Naive thymus-derived CD4-positive, alpha-beta T cell (primary cell): ENCODE measurements around the gene UTP4. TPM values are rescaled to one million over a fixed set of nuclear protein-coding genes. Genes with fewer than 3 reads are reported as not detected.
"Not testable (repeated sequence)": the region's sequence is repeated elsewhere in the genome, so short reads cannot be mapped to it uniquely, and the experiment has no call there.

Experiments
- ATAC-seq: fragments of 150-1000 bp; cut with Tn5 transposase; 2 replicates; pipeline ENCODE4 v1.10.0; 2021; ENCODE audit warnings: mild to moderate bottlenecking, moderate library complexity
- CTCF ChIA-PET: fragments of 350-600 bp; sonication (Branson Sonifier 250); formaldehyde crosslinking; loops from one replicate; lab custom pipeline; 2021; ENCODE audit warnings: antibody characterized with exemption; lab: Charles Lee
- POLR2A ChIA-PET: fragments of 350-600 bp; sonication (Branson Sonifier 250); formaldehyde crosslinking; loops from one replicate; lab custom pipeline; 2021; ENCODE audit warnings: antibody characterized with exemption, inconsistent platforms; lab: Charles Lee
- DNase-seq, 9 donors: peaks; one replicate each; pipeline versions ENCODE4 v3.0.0 to v3.0.0-alpha.2; 2020 to 2022; ENCODE audit warnings: mixed read lengths in 1 of 9
- H3K27ac ChIP-seq: one replicate; pipeline ENCODE4 v1.7.0; 2013; ENCODE audit warnings: mild to moderate bottlenecking, low read depth, low read length, moderate library complexity
- H3K27me3 ChIP-seq, 2 donors: one replicate each; pipeline ENCODE4 v1.7.0; 2013; ENCODE audit warnings: low read length in 2 of 2, mild to moderate bottlenecking in 2 of 2, moderate library complexity in 2 of 2; ENCODE audit not compliant: control insufficient read depth in 2 of 2, insufficient read depth in 2 of 2
- H3K36me3 ChIP-seq, 3 experiments: 1 replicate in 2 of 3; 2 replicates in 1 of 3; pipeline ENCODE4 v1.7.0; 2013; ENCODE audit warnings: low read length in 3 of 3, mild to moderate bottlenecking in 3 of 3, moderate library complexity in 1 of 3; ENCODE audit not compliant: insufficient read depth in 3 of 3, control insufficient read depth in 2 of 3
- H3K4me1 ChIP-seq, 2 donors: one replicate each; pipeline ENCODE4 v1.7.0; 2013; ENCODE audit warnings: low read length in 2 of 2, mild to moderate bottlenecking in 2 of 2, moderate library complexity in 1 of 2; ENCODE audit not compliant: control insufficient read depth in 2 of 2, insufficient read depth in 2 of 2
- H3K4me3 ChIP-seq: 2 replicates; pipeline ENCODE4 v1.7.0; 2013; ENCODE audit warnings: mild to moderate bottlenecking, low read length
- H3K9me3 ChIP-seq, 3 experiments: 1 replicate in 2 of 3; 2 replicates in 1 of 3; pipeline ENCODE4 v1.7.0; 2013; ENCODE audit warnings: low read length in 3 of 3; ENCODE audit not compliant: control insufficient read depth in 2 of 3
- H3K27ac Mint-ChIP-seq, 9 donors: one replicate each; pipeline ENCODE4 v1.8.0; 2020 to 2022; ENCODE audit warnings: mixed read lengths in 9 of 9, mild to moderate bottlenecking in 8 of 9, moderate library complexity in 5 of 9, inconsistent platforms in 2 of 9
- H3K27me3 Mint-ChIP-seq, 5 donors: one replicate each; pipeline ENCODE4 v1.8.0; 2021 to 2022; ENCODE audit warnings: mixed read lengths in 5 of 5, mild to moderate bottlenecking in 1 of 5
- H3K36me3 Mint-ChIP-seq, 5 donors: one replicate each; pipeline ENCODE4 v1.8.0; 2020 to 2022; ENCODE audit warnings: mixed read lengths in 5 of 5, mild to moderate bottlenecking in 3 of 5, inconsistent platforms in 1 of 5
- H3K4me1 Mint-ChIP-seq, 7 donors: one replicate each; pipeline ENCODE4 v1.8.0; 2020 to 2022; ENCODE audit warnings: mixed read lengths in 7 of 7, mild to moderate bottlenecking in 3 of 7, inconsistent platforms in 1 of 7
- H3K4me3 Mint-ChIP-seq, 10 donors: one replicate each; pipeline ENCODE4 v1.8.0; 2020 to 2022; ENCODE audit warnings: mild to moderate bottlenecking in 10 of 10, mixed read lengths in 10 of 10, moderate library complexity in 6 of 10, inconsistent platforms in 2 of 10
- H3K9me3 Mint-ChIP-seq, 11 donors: one replicate each; pipeline ENCODE4 v1.8.0; 2020 to 2022; ENCODE audit warnings: mixed read lengths in 11 of 11, mild to moderate bottlenecking in 4 of 11, inconsistent platforms in 1 of 11, moderate library complexity in 1 of 11
- intact Hi-C, 2 donors: fragments of 100-400 bp; cut with micrococcal nuclease; formaldehyde crosslinking; loops; one replicate each; pipeline ENCODE4 v1.15.1; 2023
- polyA plus RNA-seq, 2 donors: library from polyadenylated mRNA; unstranded; fragments of 300-500 nt; fragmentation: Illumina TruSeq; gene quantifications; one replicate each; pipeline ENCODE4 v1.2.3, GENCODE V29; 2021
- total RNA-seq, 6 experiments: library from RNA in 5 of 6; stranded (reverse) in 5 of 6; gene quantifications; 1 replicate in 5 of 6; 2 replicates in 1 of 6; pipeline ENCODE4 v1.2.3 and lab custom pipeline; 2021 to 2026

UTP4 gene
- total and polyA plus RNA-seq, 7 experiments from 2014 or later = 31.9 to 82.0 (median 42.9) TPM

- POLR2A ChIA-PET = no interaction called here
- intact Hi-C loops = no loop called here
- DNase-seq (no peak), ATAC-seq (no peak)
- H3K27ac Mint-ChIP-seq = peak overlapping the region in 2 of 9 donors; percentile 34 to 48
- Histone ChIP-seq H3K27ac (no peak overlapping the region), H3K9me3 (no peaks in the 10 kb centered on the region), H3K4me3 (no peak overlapping the region), H3K4me1 (no peaks in the 10 kb centered on the region), H3K27me3 (no peaks in the 10 kb centered on the region), H3K36me3 (peaks cover 4 to 66% (median 16%) of the 10 kb centered on the region in 3 experiments)
- H3K36me3 Mint-ChIP-seq = peaks cover 15 to 51% (median 34%) of the 10 kb centered on the region in 5 donors
- CTCF ChIA-PET = no interaction called here
- H3K9me3 Mint-ChIP-seq = no peaks in the 10 kb centered on the region
- H3K4me3 Mint-ChIP-seq = no peak overlapping the region
- peaks cover 0 to 14% (median 4%) of the 10 kb centered on the region in 7 donors for H3K4me1 Mint-ChIP-seq
- H3K27me3 Mint-ChIP-seq = no peaks in the 10 kb centered on the region
These were observed 10.7 kb downstream of the UTP4 start for GRCh38 chr16:69143116-69143515.

- ChIA-PET CTCF (interaction anchor here (0.7 kb wide), 2 partner anchors 14 to 96 kb away, joined by 3 read pairs; no protein-coding TSS in a partner anchor), POLR2A (no interaction called here)
- no peak overlapping the region for H3K27ac Mint-ChIP-seq
- intact Hi-C loops = no loop called here
- H3K4me1 ChIP-seq = no peaks in the 10 kb centered on the region
- no peaks in the 10 kb centered on the region for H3K9me3 ChIP-seq
- peaks cover 0 to 13% (median 4%) of the 10 kb centered on the region in 7 donors for H3K4me1 Mint-ChIP-seq
- H3K36me3 ChIP-seq = peaks cover 4 to 63% (median 16%) of the 10 kb centered on the region in 3 experiments
- peaks cover 12 to 42% (median 27%) of the 10 kb centered on the region in 5 donors for H3K36me3 Mint-ChIP-seq
- H3K9me3 Mint-ChIP-seq = no peaks in the 10 kb centered on the region
- no peak overlapping the region for H3K27ac ChIP-seq
- H3K4me3 ChIP-seq = no peak overlapping the region
- no peak overlapping the region for H3K4me3 Mint-ChIP-seq
- ATAC-seq (no peak), DNase-seq (no peak)
- no peaks in the 10 kb centered on the region for H3K27me3 ChIP-seq
- H3K27me3 Mint-ChIP-seq = no peaks in the 10 kb centered on the region
These were observed 13.2 kb downstream of the UTP4 start for GRCh38 chr16:69145658-69146057.

GRCh38 chr16:69149621-69150020 is 17.2 kb downstream of the UTP4 start:
- not testable (repeated sequence) for H3K4me1 Mint-ChIP-seq, H3K27me3 ChIP-seq, H3K4me3 ChIP-seq, H3K9me3 Mint-ChIP-seq, H3K27ac ChIP-seq, H3K27me3 Mint-ChIP-seq, ATAC-seq, H3K4me1 ChIP-seq, H3K4me3 Mint-ChIP-seq, H3K9me3 ChIP-seq, H3K27ac Mint-ChIP-seq, DNase-seq
- H3K36me3 Mint-ChIP-seq = peaks cover 8 to 34% (median 26%) of the 10 kb centered on the region in 5 donors
- CTCF ChIA-PET = interaction anchor here (0.6 to 6.9 kb wide), 6 partner anchors 20 to 180 kb away, joined by 3 to 131 read pairs (median 6); no protein-coding TSS in a partner anchor
- intact Hi-C loops = loop anchor here (1.0 to 5.0 kb wide), 3 partner anchors 38 to 138 kb away; partner anchors contain the start of gene SNTB2 (in 1 of the 2)
- H3K36me3 ChIP-seq = peaks cover 5 to 65% (median 15%) of the 10 kb centered on the region in 3 experiments
- POLR2A ChIA-PET = interaction anchor here (0.7 kb wide), 1 partner anchor 136 kb away, joined by 3 read pairs; no protein-coding TSS in a partner anchor

GRCh38 chr16:69150146-69150865 is 17.9 kb downstream of the UTP4 start:
- intact Hi-C loops = loop anchor here (1.0 to 5.0 kb wide), 3 partner anchors 37 to 137 kb away; partner anchors contain the start of gene SNTB2 (in 1 of the 2)
- Mint-ChIP-seq H3K4me1 (peaks cover 0 to 5% (median 3%) of the 10 kb centered on the region in 7 donors), H3K27me3 (no peaks in the 10 kb centered on the region), H3K9me3 (no peaks in the 10 kb centered on the region), H3K4me3 (no peak overlapping the region), H3K27ac (peak overlapping the region in 1 of 9 donors; percentile 2), H3K36me3 (peaks cover 11 to 38% (median 26%) of the 10 kb centered on the region in 5 donors)
- POLR2A ChIA-PET = interaction anchor here (1.0 kb wide), 1 partner anchor 135 kb away, joined by 3 read pairs; no protein-coding TSS in a partner anchor
- CTCF ChIA-PET = interaction anchor here (0.6 to 6.9 kb wide), 11 partner anchors 38 to 271 kb away, joined by 3 to 131 read pairs (median 3); no protein-coding TSS in a partner anchor
- peak; percentile 84 for ATAC-seq
- Histone ChIP-seq H3K9me3 (no peaks in the 10 kb centered on the region), H3K4me1 (no peaks in the 10 kb centered on the region), H3K27ac (no peak overlapping the region), H3K4me3 (no peak overlapping the region), H3K27me3 (no peaks in the 10 kb centered on the region), H3K36me3 (peaks cover 5 to 64% (median 15%) of the 10 kb centered on the region in 3 experiments)
- peak in 7 of 9 donors; percentile 41 to 70 (median 63) for DNase-seq

- CTCF ChIA-PET = interaction anchor here (2.1 kb wide), 1 partner anchor 128 kb away, joined by 11 read pairs; no protein-coding TSS in a partner anchor
These were observed 24.7 kb downstream of the UTP4 start for GRCh38 chr16:69157196-69157595.

GRCh38 chr16:69160192-69160591 is 27.7 kb downstream of the UTP4 start:
- H3K4me3 Mint-ChIP-seq = no peak overlapping the region
- ATAC-seq (no peak), DNase-seq (no peak)
- no peaks in the 10 kb centered on the region for H3K4me1 ChIP-seq
- H3K36me3 ChIP-seq = peaks cover 7 to 74% (median 7%) of the 10 kb centered on the region in 3 experiments
- H3K27me3 Mint-ChIP-seq = no peaks in the 10 kb centered on the region
- H3K9me3 Mint-ChIP-seq = no peaks in the 10 kb centered on the region
- no peak overlapping the region for H3K4me3 ChIP-seq
- no peak overlapping the region for H3K27ac Mint-ChIP-seq
- H3K4me1 Mint-ChIP-seq = peaks cover 0 to 11% (median under 1%) of the 10 kb centered on the region in 7 donors
- no peak overlapping the region for H3K27ac ChIP-seq
- H3K9me3 ChIP-seq = no peaks in the 10 kb centered on the region
- intact Hi-C loops = no loop called here
- H3K36me3 Mint-ChIP-seq = peaks cover 11 to 49% (median 38%) of the 10 kb centered on the region in 5 donors
- H3K27me3 ChIP-seq = no peaks in the 10 kb centered on the region
- ChIA-PET POLR2A (no interaction called here), CTCF (no interaction called here)

More at GRCh38 chr16:69157196-69157595, 24.7 kb downstream of the UTP4 start:
- ATAC-seq (no peak), DNase-seq (no peak)
- Mint-ChIP-seq H3K4me3 (no peak overlapping the region), H3K36me3 (peaks cover 17 to 57% (median 40%) of the 10 kb centered on the region in 5 donors), H3K4me1 (peaks cover 0 to 10% (median 0%) of the 10 kb centered on the region in 7 donors), H3K27me3 (no peaks in the 10 kb centered on the region), H3K9me3 (no peaks in the 10 kb centered on the region), H3K27ac (no peak overlapping the region)
- Histone ChIP-seq H3K36me3 (peaks cover 5 to 84% (median 22%) of the 10 kb centered on the region in 3 experiments), H3K9me3 (no peaks in the 10 kb centered on the region), H3K4me3 (no peak overlapping the region), H3K27ac (no peak overlapping the region), H3K27me3 (no peaks in the 10 kb centered on the region), H3K4me1 (no peaks in the 10 kb centered on the region)
- intact Hi-C loops = no loop called here
- POLR2A ChIA-PET = no interaction called here
